AG04449 (cell line): Measurements from ENCODE around the gene DNA2.
"Not testable (repeated sequence)": the region's sequence is repeated elsewhere in the genome, so short reads cannot be mapped to it uniquely, and the experiment has no call there.

Experiments used
- CTCF ChIA-PET: fragments of 350-600 bp; formaldehyde crosslinking; extraction: SDS; loops from one replicate; lab custom pipeline; 2021; ENCODE audit warnings: antibody characterized with exemption; lab: Yijun Ruan, JAX
- POLR2A ChIA-PET: fragments of 400-600, 350-600 bp; formaldehyde crosslinking; extraction: SDS; loops from one replicate; lab custom pipeline; 2020; ENCODE audit warnings: antibody characterized with exemption, inconsistent platforms; lab: Yijun Ruan, JAX
- DNase-seq: peaks from one replicate; pipeline ENCODE4 v3.0.0-alpha.2; 2010; ENCODE audit warnings: low read depth, low spot score
- H3K4me3 ChIP-seq: 2 replicates; pipeline ENCODE4 v1.5.1; 2011; ENCODE audit warnings: low read depth, mild to moderate bottlenecking, control low read depth, low read length
- CTCF ChIP-seq: IDR thresholded peaks from one replicate; pipeline ENCODE4 v1.5.1; 2011; ENCODE audit warnings: mild to moderate bottlenecking, moderate library complexity, low read length, control low read depth, inconsistent platforms; ENCODE audit not compliant: insufficient read depth; ENCODE audit errors: missing control alignments

DNA2 gene

GRCh38 chr10:68471586-68472408 lies at the start of gene DNA2:
Gene DNA2 (minus strand): TSS chr10:68471973. CDS start chr10:68471864, 109 bp downstream.
- peak within 1 kb of the TSS; percentile 79 for H3K4me3 ChIP-seq
- ChIA-PET POLR2A (interaction anchor here (1.0 kb wide), 1 partner anchor 279 kb away, joined by 3 read pairs; no protein-coding TSS in a partner anchor), CTCF (interaction anchor here (1.0 kb wide), 1 partner anchor 78 kb away, joined by 3 read pairs; no protein-coding TSS in a partner anchor)
- no peak for DNase-seq
- no peak for TF ChIP-seq CTCF

GRCh38 chr10:68518609-68519008 lies 46.8 kb upstream of the DNA2 start:
- POLR2A ChIA-PET, DNase-seq, H3K4me3 ChIP-seq: not testable (repeated sequence)
- CTCF ChIA-PET, result interaction anchor here (1.4 kb wide), 1 partner anchor 8 kb away, joined by 3 read pairs; no protein-coding TSS in a partner anchor

GRCh38 chr10:68517188-68517587 lies 45.4 kb upstream of the DNA2 start:
- ChIA-PET POLR2A (no interaction called here), CTCF (no interaction called here)
- TF ChIP-seq CTCF, result no peak
- no peak overlapping the region for H3K4me3 ChIP-seq
- no peak for DNase-seq

- no peak overlapping the region for H3K4me3 ChIP-seq
- DNase-seq, result peak; percentile 37
- ChIA-PET POLR2A (no interaction called here), CTCF (no interaction called here)
- no peak for TF ChIP-seq CTCF
These were observed 45.0 kb upstream of the DNA2 start for GRCh38 chr10:68516766-68517165.

GRCh38 chr10:68516216-68516615 lies 44.4 kb upstream of the DNA2 start:
- CTCF ChIA-PET, DNase-seq, POLR2A ChIA-PET, H3K4me3 ChIP-seq: not testable (repeated sequence)

- ChIA-PET CTCF (interaction anchor here (0.6 kb wide), 1 partner anchor 18 kb away, joined by 3 read pairs; no protein-coding TSS in a partner anchor), POLR2A (no interaction called here)
- H3K4me3 ChIP-seq, result no peak overlapping the region
- no peak for TF ChIP-seq CTCF
- DNase-seq, result no peak
These were observed 36.3 kb upstream of the DNA2 start for GRCh38 chr10:68508090-68508489.

- TF ChIP-seq CTCF, result no peak
- CTCF ChIA-PET, result no interaction called here
These were observed 34.6 kb upstream of the DNA2 start for GRCh38 chr10:68506411-68506810.

More at GRCh38 chr10:68506411-68506810, 34.6 kb upstream of the DNA2 start:
- POLR2A ChIA-PET, result no interaction called here
- DNase-seq, result no peak
- no peak overlapping the region for H3K4me3 ChIP-seq
